Upper lobe of left lung (tissue), 6 donors: ENCODE measurements around the gene DDC. TPM values are rescaled to one million over a fixed set of nuclear protein-coding genes. Genes with fewer than 3 reads are reported as not detected.

Source experiments
- ATAC-seq, 2 donors: fragments of 200-7000 bp; cut with Tn5 transposase; one replicate each; pipeline ENCODE4 v1.9.1; 2022; ENCODE audit warnings: mild to moderate bottlenecking in 2 of 2, moderate library complexity in 2 of 2; ENCODE audit not compliant: low FRiP score in 2 of 2
- DNase-seq, 2 donors: peaks; one replicate each; pipeline ENCODE4 v3.0.0-alpha.2; 2019 to 2020
- H3K27ac ChIP-seq, 4 donors: fragments of 200-600 bp; sonication (generic); one replicate each; pipeline ENCODE4 v1.5.1; 2016 to 2019
- H3K27me3 ChIP-seq, 4 donors: fragments of 200-600 bp; sonication (generic); one replicate each; pipeline ENCODE4 v1.5.1; 2017 to 2019
- H3K36me3 ChIP-seq, 4 donors: fragments of 200-600 bp; sonication (generic); one replicate each; pipeline ENCODE4 v1.5.1; 2016 to 2019
- H3K4me1 ChIP-seq, 4 donors: fragments of 200-600 bp; sonication (generic); one replicate each; pipeline ENCODE4 v1.5.1; 2018 to 2019
- H3K4me3 ChIP-seq, 4 donors: fragments of 200-600 bp; sonication (generic); one replicate each; pipeline ENCODE4 v1.5.1; 2017 to 2019; ENCODE audit warnings: mild to moderate bottlenecking in 2 of 4, moderate library complexity in 1 of 4
- H3K9me3 ChIP-seq, 4 donors: fragments of 200-600 bp; sonication (generic); one replicate each; pipeline ENCODE4 v1.5.1; 2018 to 2019
- EP300 ChIP-seq, 4 donors: sonication (generic); formaldehyde crosslinking; IDR thresholded peaks; one replicate each; pipeline ENCODE4 v1.5.1; 2017; ENCODE audit warnings: antibody characterized with exemption in 4 of 4, control low read depth in 2 of 4
- POLR2A ChIP-seq, 4 donors: fragments of 450-650 bp; IDR thresholded peaks; one replicate each; pipeline ENCODE4 v1.5.1; 2016 to 2017; ENCODE audit warnings: antibody characterized with exemption in 4 of 4, mild to moderate bottlenecking in 2 of 4
- POLR2AphosphoS5 ChIP-seq, 2 donors: sonication (generic); formaldehyde crosslinking; IDR thresholded peaks; one replicate each; pipeline ENCODE4 v1.5.1; 2017; ENCODE audit warnings: antibody characterized with exemption in 2 of 2
- WGBS, 2 donors: methylation state at CpG; one replicate each; pipeline ENCODE4 v1.1.5; 2017 to 2018; 5-methylcytosine and 5-hydroxymethylcytosine counted together
- total RNA-seq, 6 donors: library from RNA; depleted of rRNA in 4 of 6; stranded (reverse); fragments of >200 nt in 4 of 6; gene quantifications; one replicate each; pipeline versions ENCODE4 v1.1.0 to v1.2.1, GENCODE V29; 2016 to 2021
- TF ChIP-seq, protein P1 (sequence below), 6 experiments: fragments of 450-650 bp in 4 of 6; fragments of 200-600 bp in 2 of 6; sonication (generic) in 2 of 6; IDR thresholded peaks; one replicate each; pipeline ENCODE4 v1.5.1; 2016 to 2019; ENCODE audit warnings: antibody characterized with exemption in 6 of 6
- donor health status: DM: no; HTN: no; CAD: no; lungs with moderate emphysema.
- donor health status: DM: no; HTN: yes; CAD: no; lungs with severe emphysema.

The DDC gene
- total RNA-seq, 6 donors from 2014 or later: 1.2 to 2.0 (median 1.4) TPM; not detected in 1

DNA sequence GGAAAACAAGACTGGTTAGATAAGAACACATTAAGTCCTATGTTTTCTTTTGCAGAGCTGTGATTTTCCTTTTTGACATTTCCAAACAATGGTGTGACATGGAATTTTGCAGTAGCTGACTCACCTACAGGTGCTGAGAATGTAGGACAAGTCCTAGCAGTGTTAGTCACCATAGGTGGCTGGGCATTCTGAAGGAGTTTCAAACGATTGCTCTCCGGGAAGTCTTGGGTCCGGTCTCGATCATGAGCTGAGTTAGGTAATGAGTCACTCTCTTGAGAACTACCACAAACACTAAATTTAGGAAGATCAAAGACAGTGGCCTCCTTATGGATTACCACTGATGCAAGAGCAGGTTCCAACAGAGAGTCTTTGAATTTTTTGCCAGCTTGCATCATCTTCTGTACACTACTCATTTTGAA, 118.7 kb downstream of the DDC start:
- DNase-seq: peak in 1 of 2 donors; percentile 60
- WGBS, 2 donors: 40 to 77% methylated on average over 4 of the region's 4 CpGs
- Histone ChIP-seq H3K4me1 (peaks cover 7 to 16% (median 12%) of the 10 kb centered on the region in 4 donors), H3K27ac (no peak overlapping the region), H3K9me3 (no peaks in the 10 kb centered on the region), H3K27me3 (no peaks in the 10 kb centered on the region), H3K4me3 (no peak overlapping the region), H3K36me3 (peaks cover 0 to 27% (median 10%) of the 10 kb centered on the region in 4 donors)
- TF ChIP-seq, protein P1, sequence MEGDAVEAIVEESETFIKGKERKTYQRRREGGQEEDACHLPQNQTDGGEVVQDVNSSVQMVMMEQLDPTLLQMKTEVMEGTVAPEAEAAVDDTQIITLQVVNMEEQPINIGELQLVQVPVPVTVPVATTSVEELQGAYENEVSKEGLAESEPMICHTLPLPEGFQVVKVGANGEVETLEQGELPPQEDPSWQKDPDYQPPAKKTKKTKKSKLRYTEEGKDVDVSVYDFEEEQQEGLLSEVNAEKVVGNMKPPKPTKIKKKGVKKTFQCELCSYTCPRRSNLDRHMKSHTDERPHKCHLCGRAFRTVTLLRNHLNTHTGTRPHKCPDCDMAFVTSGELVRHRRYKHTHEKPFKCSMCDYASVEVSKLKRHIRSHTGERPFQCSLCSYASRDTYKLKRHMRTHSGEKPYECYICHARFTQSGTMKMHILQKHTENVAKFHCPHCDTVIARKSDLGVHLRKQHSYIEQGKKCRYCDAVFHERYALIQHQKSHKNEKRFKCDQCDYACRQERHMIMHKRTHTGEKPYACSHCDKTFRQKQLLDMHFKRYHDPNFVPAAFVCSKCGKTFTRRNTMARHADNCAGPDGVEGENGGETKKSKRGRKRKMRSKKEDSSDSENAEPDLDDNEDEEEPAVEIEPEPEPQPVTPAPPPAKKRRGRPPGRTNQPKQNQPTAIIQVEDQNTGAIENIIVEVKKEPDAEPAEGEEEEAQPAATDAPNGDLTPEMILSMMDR (IDR thresholded peaks at IDR 0.05): no peak
- TF ChIP-seq POLR2AphosphoS5 (IDR thresholded peaks at IDR 0.05) (peak in 1 of 2 donors; percentile 8), EP300 (IDR thresholded peaks at IDR 0.05) (peak in 1 of 4 donors; percentile 76)
- peak in 1 of 2 donors; percentile 78 for ATAC-seq

DNA sequence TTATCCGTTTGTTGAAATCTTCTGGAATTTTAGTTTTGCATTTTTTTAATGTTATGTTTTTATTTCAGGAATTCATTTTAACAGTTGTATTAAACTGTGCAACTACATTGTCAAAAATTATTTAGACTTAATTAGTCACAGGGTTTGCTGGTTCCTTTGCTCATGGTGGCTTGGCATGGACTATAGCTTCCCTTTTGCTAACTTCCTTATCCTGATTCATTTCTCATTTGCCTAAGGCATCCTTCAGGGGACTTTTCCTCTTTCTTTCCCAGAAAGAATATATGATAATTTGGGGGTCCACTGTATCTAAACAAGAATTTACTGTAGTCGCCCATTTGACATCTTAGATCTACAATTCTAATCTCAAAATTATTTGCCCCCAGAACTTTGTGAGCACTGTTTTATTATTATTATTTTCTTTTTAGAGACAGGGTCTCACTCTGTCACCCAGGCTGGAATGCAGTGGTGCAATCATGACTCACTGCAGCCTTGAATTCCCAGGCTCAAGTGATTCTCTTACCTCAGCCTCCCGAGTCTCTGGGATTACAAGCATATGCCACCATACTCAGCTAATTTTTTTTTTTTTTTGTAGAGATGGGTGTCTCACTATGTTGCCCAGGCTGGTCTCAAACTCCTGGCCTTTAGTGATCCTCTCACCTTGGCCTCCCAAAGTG, 128.9 kb downstream of the DDC start:
- no peak overlapping the region for H3K27ac ChIP-seq
- no peak overlapping the region for H3K4me3 ChIP-seq
- WGBS, 2 donors: 80 to 82% methylated on average over 3 of the region's 3 CpGs
- TF ChIP-seq POLR2A (IDR thresholded peaks at IDR 0.05): no peak
- no peak for TF ChIP-seq EP300 (IDR thresholded peaks at IDR 0.05)
- TF ChIP-seq, protein P1 (IDR thresholded peaks at IDR 0.05): no peak
- TF ChIP-seq POLR2AphosphoS5 (IDR thresholded peaks at IDR 0.05): no peak
- H3K9me3 ChIP-seq: no peaks in the 10 kb centered on the region
- H3K4me1 ChIP-seq: no peaks in the 10 kb centered on the region
- no peak for ATAC-seq
- peaks cover 0 to 5% (median 0%) of the 10 kb centered on the region in 4 donors for H3K36me3 ChIP-seq
- no peaks in the 10 kb centered on the region for H3K27me3 ChIP-seq
- no peak for DNase-seq

DNA sequence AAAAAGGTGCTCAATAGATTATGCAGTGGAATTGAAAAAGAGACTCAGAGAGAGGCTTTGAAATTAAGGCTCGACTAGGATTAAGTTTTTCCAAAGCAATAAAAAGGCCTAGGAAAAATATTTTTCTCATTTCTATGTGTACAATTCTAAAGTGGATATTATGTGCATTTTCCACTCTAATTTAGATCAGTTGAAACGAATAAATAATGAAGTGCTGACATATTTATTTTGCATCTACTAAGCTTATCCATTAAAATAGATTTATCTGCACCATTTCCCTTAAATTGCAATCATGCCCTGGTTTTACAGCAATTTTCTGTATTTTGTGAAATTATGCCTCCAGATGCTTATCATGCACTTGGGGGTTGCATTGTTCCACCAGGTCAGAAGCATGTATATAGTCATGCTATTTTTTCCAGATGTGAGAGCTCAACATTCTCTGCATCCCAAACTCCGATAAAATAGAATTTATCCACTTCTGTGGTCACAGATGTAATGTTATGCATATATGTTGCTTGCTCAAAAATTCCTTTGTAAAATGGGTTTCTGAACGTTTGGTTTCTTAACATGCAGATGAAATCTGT, 133.4 kb downstream of the DDC start:
- TF ChIP-seq, protein P1 (IDR thresholded peaks at IDR 0.05): no peak
- no peak for TF ChIP-seq POLR2A (IDR thresholded peaks at IDR 0.05)
- TF ChIP-seq EP300 (IDR thresholded peaks at IDR 0.05): no peak
- no peak for TF ChIP-seq POLR2AphosphoS5 (IDR thresholded peaks at IDR 0.05)
- ATAC-seq (no peak), DNase-seq (no peak)
- no peaks in the 10 kb centered on the region for H3K4me1 ChIP-seq
- WGBS, 2 donors: 75 to 76% methylated on average over 4 of the region's 4 CpGs
- no peaks in the 10 kb centered on the region for H3K9me3 ChIP-seq
- no peak overlapping the region for H3K27ac ChIP-seq
- no peaks in the 10 kb centered on the region for H3K27me3 ChIP-seq
- no peak overlapping the region for H3K4me3 ChIP-seq
- no peaks in the 10 kb centered on the region for H3K36me3 ChIP-seq

DNA sequence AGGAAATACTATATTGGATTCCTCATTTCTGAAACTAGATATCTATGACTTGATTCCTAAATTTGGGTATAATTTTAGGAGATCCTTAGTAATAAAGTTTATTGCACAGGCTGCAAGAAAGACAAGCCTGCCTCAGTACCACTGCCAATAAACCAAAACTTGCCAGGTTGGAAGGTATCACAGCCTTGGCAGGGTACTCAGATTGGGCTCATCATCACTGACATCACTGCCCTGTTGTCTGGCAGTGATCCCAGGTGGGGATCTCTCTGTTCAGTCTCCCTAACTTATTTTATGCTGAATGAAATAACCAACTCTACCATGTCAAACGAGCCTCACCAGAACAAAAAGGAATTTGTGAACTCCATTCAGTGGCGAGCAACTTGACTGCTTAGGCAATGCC, 133.9 kb downstream of the DDC start:
- H3K27ac ChIP-seq: no peak overlapping the region
- H3K9me3 ChIP-seq: no peaks in the 10 kb centered on the region
- 74 to 75% methylated on average over 2 of the region's 2 CpGs for WGBS, 2 donors
- H3K36me3 ChIP-seq: no peaks in the 10 kb centered on the region
- TF ChIP-seq EP300 (IDR thresholded peaks at IDR 0.05): no peak
- no peak for TF ChIP-seq POLR2AphosphoS5 (IDR thresholded peaks at IDR 0.05)
- TF ChIP-seq, protein P1 (IDR thresholded peaks at IDR 0.05): no peak
- no peak for TF ChIP-seq POLR2A (IDR thresholded peaks at IDR 0.05)
- ATAC-seq (no peak), DNase-seq (no peak)
- no peaks in the 10 kb centered on the region for H3K27me3 ChIP-seq
- no peaks in the 10 kb centered on the region for H3K4me1 ChIP-seq
- H3K4me3 ChIP-seq: no peak overlapping the region
